Hepatocyte (in vitro differentiated cells): ENCODE data around the gene PRKCA.

Source experiments
- EZH2 ChIP-seq: fragments of 200-600 bp; sonication (generic); IDR thresholded peaks from 2 replicates; pipeline ENCODE4 v1.6.1; 2016; ENCODE audit warnings: antibody characterized with exemption, mild to moderate bottlenecking, borderline replicate concordance
- TF ChIP-seq, protein P1 (sequence below): fragments of 200-600 bp; sonication (generic); IDR thresholded peaks from 2 replicates; pipeline ENCODE4 v1.5.1; 2016; ENCODE audit warnings: antibody characterized with exemption, mild to moderate bottlenecking; ENCODE audit not compliant: poor library complexity

DNA sequence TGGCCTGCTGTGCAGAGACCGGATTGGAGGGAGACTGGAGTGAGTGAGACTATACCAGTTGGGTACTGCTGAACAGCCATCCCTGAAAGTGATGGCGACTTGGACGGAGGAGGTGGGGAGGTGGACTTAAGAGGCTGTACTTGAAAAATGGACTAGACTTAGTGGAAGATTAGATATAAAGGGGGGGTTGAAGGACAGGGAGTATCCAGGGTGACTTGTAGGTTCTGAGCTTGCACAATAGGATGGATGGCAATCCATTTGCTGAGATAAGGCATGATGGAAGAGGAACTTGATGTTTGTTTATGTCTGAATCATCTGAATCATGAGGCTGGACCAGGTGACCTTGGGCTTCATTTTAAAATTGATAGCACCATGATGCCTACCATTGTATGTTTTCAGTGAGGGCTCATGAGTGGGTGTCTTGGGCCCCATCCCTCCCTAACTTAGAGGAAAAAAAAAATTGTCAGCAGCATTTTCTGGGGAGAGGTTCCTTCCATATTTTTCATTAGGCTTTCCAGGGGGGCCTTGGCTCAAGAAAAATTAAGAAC, 41.2 kb downstream of the PRKCA start:
- TF ChIP-seq, protein P1, sequence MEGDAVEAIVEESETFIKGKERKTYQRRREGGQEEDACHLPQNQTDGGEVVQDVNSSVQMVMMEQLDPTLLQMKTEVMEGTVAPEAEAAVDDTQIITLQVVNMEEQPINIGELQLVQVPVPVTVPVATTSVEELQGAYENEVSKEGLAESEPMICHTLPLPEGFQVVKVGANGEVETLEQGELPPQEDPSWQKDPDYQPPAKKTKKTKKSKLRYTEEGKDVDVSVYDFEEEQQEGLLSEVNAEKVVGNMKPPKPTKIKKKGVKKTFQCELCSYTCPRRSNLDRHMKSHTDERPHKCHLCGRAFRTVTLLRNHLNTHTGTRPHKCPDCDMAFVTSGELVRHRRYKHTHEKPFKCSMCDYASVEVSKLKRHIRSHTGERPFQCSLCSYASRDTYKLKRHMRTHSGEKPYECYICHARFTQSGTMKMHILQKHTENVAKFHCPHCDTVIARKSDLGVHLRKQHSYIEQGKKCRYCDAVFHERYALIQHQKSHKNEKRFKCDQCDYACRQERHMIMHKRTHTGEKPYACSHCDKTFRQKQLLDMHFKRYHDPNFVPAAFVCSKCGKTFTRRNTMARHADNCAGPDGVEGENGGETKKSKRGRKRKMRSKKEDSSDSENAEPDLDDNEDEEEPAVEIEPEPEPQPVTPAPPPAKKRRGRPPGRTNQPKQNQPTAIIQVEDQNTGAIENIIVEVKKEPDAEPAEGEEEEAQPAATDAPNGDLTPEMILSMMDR = no peak
- TF ChIP-seq EZH2 = no peak
